NCI-H1436 (cell line): Measurements from ENCODE around the gene SCAI.
"Not testable (repeated sequence)": the region's sequence is repeated elsewhere in the genome, so short reads cannot be mapped to it uniquely, and the experiment has no call there.

Experiments
- DNase-seq: peaks from one replicate; lab custom pipeline; 2025; lab: John Stamatoyannopoulos, UW

The SCAI gene

GRCh38 chr9:124947727-124948391 lies 195.5 kb downstream of the SCAI start:
- no peak for DNase-seq

- DNase-seq = no peak
These were observed 197.2 kb downstream of the SCAI start for GRCh38 chr9:124946167-124946566.

GRCh38 chr9:124941679-124942561 lies 201.4 kb downstream of the SCAI start:
- DNase-seq = no peak

- peak; percentile 91 for DNase-seq
These were observed 202.2 kb downstream of the SCAI start, which contains the start of gene GOLGA1 for GRCh38 chr9:124940894-124941678. Gene GOLGA1, minus strand, starts transcription at chr9:124941083. Its CDS starts 2,372 bp downstream, at chr9:124938711.

GRCh38 chr9:124940521-124940893 lies 202.8 kb downstream of the SCAI start:
- DNase-seq = peak; percentile 21

GRCh38 chr9:124939944-124940343 lies 203.4 kb downstream of the SCAI start:
- no peak for DNase-seq

GRCh38 chr9:124934290-124934689 lies 209.0 kb downstream of the SCAI start:
- no peak for DNase-seq

- no peak for DNase-seq
These were observed 211.0 kb downstream of the SCAI start for GRCh38 chr9:124932333-124932732.

- DNase-seq = no peak
These were observed 213.9 kb downstream of the SCAI start for GRCh38 chr9:124929464-124929863.

GRCh38 chr9:124928116-124928515 lies 215.2 kb downstream of the SCAI start:
- DNase-seq = no peak

- DNase-seq = not testable (repeated sequence)
These were observed 222.9 kb downstream of the SCAI start for GRCh38 chr9:124920394-124920793.

- no peak for DNase-seq
These were observed 228.4 kb downstream of the SCAI start for GRCh38 chr9:124914753-124915405.

- no peak for DNase-seq
These were observed 229.9 kb downstream of the SCAI start for GRCh38 chr9:124913378-124913777.

- DNase-seq = no peak
These were observed 231.6 kb downstream of the SCAI start for GRCh38 chr9:124911766-124912165.

GRCh38 chr9:124908098-124908497 lies 235.2 kb downstream of the SCAI start:
- no peak for DNase-seq

- no peak for DNase-seq
These were observed 236.4 kb downstream of the SCAI start for GRCh38 chr9:124906966-124907365.

GRCh38 chr9:124899845-124900244 lies 243.5 kb downstream of the SCAI start:
- DNase-seq = no peak

- DNase-seq = no peak
These were observed 245.5 kb downstream of the SCAI start for GRCh38 chr9:124897570-124898460.

- DNase-seq = peak; percentile 16
These were observed 248.6 kb downstream of the SCAI start for GRCh38 chr9:124894741-124895170.

GRCh38 chr9:124894035-124894740 lies 249.1 kb downstream of the SCAI start:
- no peak for DNase-seq
